ENCODE data around the gene MTX3.

The MTX3 gene

GRCh38 chr5:79990598-79991507 lies at the start of gene MTX3:
Gene MTX3, minus strand, starts transcription at chr5:79991262. Its CDS starts 24 bp downstream, at chr5:79991238.
- peak; percentile 94 for DNase-seq

- no peak for DNase-seq
Measured at GRCh38 chr5:80039650-80040049, 48.6 kb upstream of the MTX3 start.

GRCh38 chr5:80037366-80037765 lies 46.3 kb upstream of the MTX3 start:
- DNase-seq, result no peak

GRCh38 chr5:80036615-80037014 lies 45.6 kb upstream of the MTX3 start:
- DNase-seq, result no peak

- DNase-seq, result no peak
Measured at GRCh38 chr5:80035839-80036238, 44.8 kb upstream of the MTX3 start.

GRCh38 chr5:80034962-80035821 lies 44.1 kb upstream of the MTX3 start, which contains the start of gene THBS4:
Gene THBS4, plus strand, starts transcription at chr5:80035348. Its CDS starts 190 bp downstream, at chr5:80035538.
- no peak for DNase-seq

- DNase-seq, result no peak
Measured at GRCh38 chr5:80034559-80034958, 43.5 kb upstream of the MTX3 start.

GRCh38 chr5:80033513-80033912 lies 42.5 kb upstream of the MTX3 start:
- peak; percentile 44 for DNase-seq

- no peak for DNase-seq
Measured at GRCh38 chr5:80031109-80031508, 40.0 kb upstream of the MTX3 start.

GRCh38 chr5:80026841-80027240 lies 35.8 kb upstream of the MTX3 start:
- DNase-seq, result no peak

GRCh38 chr5:80025069-80025468 lies 34.0 kb upstream of the MTX3 start:
- DNase-seq, result no peak

GRCh38 chr5:80010754-80011392 lies 19.8 kb upstream of the MTX3 start:
- no peak for DNase-seq

GRCh38 chr5:80008995-80009765 lies 18.1 kb upstream of the MTX3 start:
- DNase-seq, result no peak

GRCh38 chr5:80002677-80003076 lies 11.6 kb upstream of the MTX3 start:
- no peak for DNase-seq

- DNase-seq, result no peak
Measured at GRCh38 chr5:79999722-80000121, 8.7 kb upstream of the MTX3 start.

GRCh38 chr5:79992891-79993657 lies 2.0 kb upstream of the MTX3 start:
- DNase-seq, result no peak

GRCh38 chr5:79990205-79990597 lies 861 bp downstream of the MTX3 start:
- no peak for DNase-seq

GRCh38 chr5:79986260-79986659 lies 4.8 kb downstream of the MTX3 start:
- DNase-seq, result no peak

GRCh38 chr5:79985288-79985687 lies 5.8 kb downstream of the MTX3 start:
- DNase-seq, result no peak

GRCh38 chr5:79984363-79984762 lies 6.7 kb downstream of the MTX3 start:
- DNase-seq, result no peak

GRCh38 chr5:79983618-79984017 lies 7.4 kb downstream of the MTX3 start:
- no peak for DNase-seq

- DNase-seq, result no peak
Measured at GRCh38 chr5:79982136-79982535, 8.9 kb downstream of the MTX3 start.

Measured in activated CD4-positive, alpha-beta T cell treated with anti-CD3 and anti-CD28 coated beads for 48 hours (primary cell).